T-helper 1 cell treated with Interleukin-12 subunit alpha and Interleukin-12 subunit beta and Interleukin-4 antibody, amounts not matched to agents 30 μg/mL and 1 μg/mL, for 36 hours (primary cell): ENCODE data around the gene AANAT.
"Not testable (repeated sequence)": the region's sequence is repeated elsewhere in the genome, so short reads cannot be mapped to it uniquely, and the experiment has no call there.

ENCODE experiments used
- H3K27ac Mint-ChIP-seq: one replicate; pipeline ENCODE4 v1.8.0; 2021; ENCODE audit warnings: mild to moderate bottlenecking, mixed read lengths
- H3K27me3 Mint-ChIP-seq: one replicate; pipeline ENCODE4 v1.8.0; 2021; ENCODE audit warnings: low read depth, mixed read lengths
- H3K36me3 Mint-ChIP-seq: one replicate; pipeline ENCODE4 v1.8.0; 2021; ENCODE audit warnings: low read depth, mixed read lengths
- H3K4me1 Mint-ChIP-seq: one replicate; pipeline ENCODE4 v1.8.0; 2021; ENCODE audit warnings: low read depth, mixed read lengths
- H3K4me3 Mint-ChIP-seq: one replicate; pipeline ENCODE4 v1.8.0; 2021; ENCODE audit warnings: mild to moderate bottlenecking, moderate library complexity, mixed read lengths
- H3K9me3 Mint-ChIP-seq: one replicate; pipeline ENCODE4 v1.8.0; 2021; ENCODE audit warnings: mixed read lengths

The AANAT gene

DNA sequence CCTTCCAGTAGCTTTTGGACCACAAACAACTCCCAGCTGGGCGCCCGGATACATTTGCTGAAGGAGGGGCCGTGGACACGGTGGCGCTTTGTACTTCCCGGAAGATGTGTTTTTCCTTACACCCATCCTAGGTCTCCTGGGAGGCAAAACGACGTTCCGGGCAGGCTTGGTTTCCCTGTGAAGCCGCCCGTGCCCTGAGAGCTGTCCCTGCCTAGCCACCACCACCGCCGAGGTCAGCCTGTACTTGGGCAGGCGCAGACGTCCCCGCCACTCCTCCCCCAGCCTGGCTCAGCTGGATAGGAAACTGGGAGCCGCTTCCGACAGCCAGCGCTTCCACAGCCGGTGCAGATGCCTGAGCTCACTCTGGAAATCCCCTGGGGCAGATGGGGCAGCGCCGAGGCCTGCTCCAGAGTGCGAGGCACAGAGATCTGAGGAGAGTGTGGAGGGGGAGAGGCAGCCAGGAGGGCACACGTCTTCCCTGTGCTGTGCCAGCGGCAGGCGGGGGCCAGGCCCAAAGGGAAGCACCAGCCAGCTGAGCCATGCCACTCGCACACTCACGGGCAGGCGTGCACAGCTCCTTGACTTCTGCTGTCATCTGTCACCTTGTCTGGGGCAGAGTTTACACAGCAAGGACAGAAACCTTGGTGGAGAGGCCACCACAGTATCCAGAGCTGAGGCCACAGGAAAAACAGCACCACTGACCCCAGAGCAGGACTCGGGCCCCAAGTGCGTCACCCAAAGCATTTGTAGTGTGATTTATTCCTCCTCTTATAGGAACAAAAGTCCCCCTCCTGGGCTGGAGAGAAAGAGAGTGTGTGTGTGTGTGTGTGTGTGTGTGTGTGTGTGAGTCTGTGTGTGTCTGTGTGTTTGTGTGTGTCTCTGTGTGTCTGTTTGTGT is 30.8 kb downstream of the AANAT start:
- H3K4me3 Mint-ChIP-seq = peak overlapping the region; percentile 91
- peaks cover 56% of the 10 kb centered on the region for H3K4me1 Mint-ChIP-seq
- peaks cover 9% of the 10 kb centered on the region for H3K36me3 Mint-ChIP-seq
- H3K9me3 Mint-ChIP-seq = no peaks in the 10 kb centered on the region
- no peaks in the 10 kb centered on the region for H3K27me3 Mint-ChIP-seq
- peak overlapping the region; percentile 16 for H3K27ac Mint-ChIP-seq

DNA sequence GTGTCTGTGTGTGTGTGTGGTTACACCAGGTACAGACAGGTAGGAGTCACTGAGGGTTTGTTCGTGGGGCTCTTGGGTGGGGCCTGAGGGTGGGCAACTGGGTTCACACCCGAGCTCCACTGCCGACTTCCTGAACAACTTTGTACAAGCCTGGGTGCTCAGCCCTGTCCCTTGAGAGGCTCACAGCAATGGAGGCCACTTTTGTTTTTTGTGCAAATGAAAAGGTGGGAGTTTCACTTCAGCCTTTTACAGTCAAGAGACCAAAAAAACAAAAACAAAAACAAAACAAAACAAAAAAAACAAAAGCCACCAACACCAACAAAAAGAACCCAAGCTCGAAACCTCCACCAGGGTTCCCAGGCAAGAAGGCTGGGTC is 31.5 kb downstream of the AANAT start:
- Mint-ChIP-seq H3K36me3 (peaks cover 9% of the 10 kb centered on the region), H3K9me3 (no peaks in the 10 kb centered on the region), H3K4me1 (peaks cover 51% of the 10 kb centered on the region)

GRCh38 chr17:76499267-76499667 is 31.9 kb downstream of the AANAT start:
- no peaks in the 10 kb centered on the region for H3K27me3 Mint-ChIP-seq
- H3K9me3 Mint-ChIP-seq = no peaks in the 10 kb centered on the region
- H3K4me3 Mint-ChIP-seq = peak overlapping the region; percentile 91
- peaks cover 9% of the 10 kb centered on the region for H3K36me3 Mint-ChIP-seq
- H3K27ac Mint-ChIP-seq = peak overlapping the region; percentile 66
- peaks cover 49% of the 10 kb centered on the region for H3K4me1 Mint-ChIP-seq

More for the DNA sequence above, 31.5 kb downstream of the AANAT start:
- Mint-ChIP-seq H3K27me3 (no peaks in the 10 kb centered on the region), H3K27ac (peak overlapping the region; percentile 66), H3K4me3 (peak overlapping the region; percentile 91)

DNA sequence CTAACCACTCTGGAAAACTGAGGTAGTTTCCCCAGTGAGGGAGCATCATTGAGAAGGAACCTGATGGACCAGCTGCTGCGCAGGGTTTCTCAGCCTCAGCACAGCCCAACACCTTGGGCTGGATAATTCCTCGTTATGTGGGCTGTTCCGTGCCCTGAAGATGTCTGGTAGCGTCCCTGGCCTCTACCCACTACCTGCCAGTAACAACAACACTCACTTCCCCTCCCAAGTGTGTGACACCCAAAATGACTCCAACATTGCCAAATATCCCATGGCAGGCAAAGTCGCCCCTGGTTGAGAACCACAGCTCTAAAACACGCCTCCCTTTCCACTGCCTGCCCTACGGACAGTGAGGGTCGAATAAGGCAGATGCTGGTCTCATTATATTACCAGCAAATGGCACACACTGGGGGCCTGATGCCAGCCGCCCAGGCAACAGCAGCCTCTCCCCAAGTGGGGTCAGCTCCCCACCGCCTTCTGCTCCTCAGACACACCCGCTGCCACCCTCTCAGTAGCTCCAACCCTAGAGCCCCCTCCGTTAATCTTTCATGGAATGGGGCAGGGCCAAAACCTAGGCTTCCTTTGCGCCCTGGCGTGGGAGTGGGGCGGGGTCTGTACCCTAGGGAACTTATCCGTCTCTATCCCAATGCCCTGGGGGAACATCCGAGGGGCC is 32.8 kb downstream of the AANAT start:
- H3K4me3 Mint-ChIP-seq = peak overlapping the region; percentile 91
- H3K4me1 Mint-ChIP-seq = peaks cover 45% of the 10 kb centered on the region
- H3K27ac Mint-ChIP-seq = peak overlapping the region; percentile 68
- no peaks in the 10 kb centered on the region for H3K9me3 Mint-ChIP-seq
- H3K27me3 Mint-ChIP-seq = no peaks in the 10 kb centered on the region
- peaks cover 9% of the 10 kb centered on the region for H3K36me3 Mint-ChIP-seq

DNA sequence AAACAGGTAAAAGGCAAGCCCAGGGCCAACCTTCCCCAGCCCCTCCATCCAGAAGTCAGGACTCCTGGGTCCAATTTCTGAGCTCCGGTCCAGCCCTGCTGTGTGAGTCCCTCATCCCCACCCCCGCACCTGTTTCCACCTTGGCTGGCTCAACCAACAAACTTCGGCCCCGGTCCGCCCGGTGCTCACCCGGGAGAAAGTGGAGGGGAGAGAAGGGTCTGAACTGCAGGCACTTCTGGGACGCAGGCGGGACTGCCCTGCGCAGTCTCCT is 33.3 kb downstream of the AANAT start:
- Mint-ChIP-seq H3K27me3 (no peaks in the 10 kb centered on the region), H3K27ac (peak overlapping the region; percentile 20), H3K4me1 (peaks cover 45% of the 10 kb centered on the region), H3K36me3 (peaks cover 9% of the 10 kb centered on the region), H3K9me3 (no peaks in the 10 kb centered on the region), H3K4me3 (peak overlapping the region; percentile 91)

DNA sequence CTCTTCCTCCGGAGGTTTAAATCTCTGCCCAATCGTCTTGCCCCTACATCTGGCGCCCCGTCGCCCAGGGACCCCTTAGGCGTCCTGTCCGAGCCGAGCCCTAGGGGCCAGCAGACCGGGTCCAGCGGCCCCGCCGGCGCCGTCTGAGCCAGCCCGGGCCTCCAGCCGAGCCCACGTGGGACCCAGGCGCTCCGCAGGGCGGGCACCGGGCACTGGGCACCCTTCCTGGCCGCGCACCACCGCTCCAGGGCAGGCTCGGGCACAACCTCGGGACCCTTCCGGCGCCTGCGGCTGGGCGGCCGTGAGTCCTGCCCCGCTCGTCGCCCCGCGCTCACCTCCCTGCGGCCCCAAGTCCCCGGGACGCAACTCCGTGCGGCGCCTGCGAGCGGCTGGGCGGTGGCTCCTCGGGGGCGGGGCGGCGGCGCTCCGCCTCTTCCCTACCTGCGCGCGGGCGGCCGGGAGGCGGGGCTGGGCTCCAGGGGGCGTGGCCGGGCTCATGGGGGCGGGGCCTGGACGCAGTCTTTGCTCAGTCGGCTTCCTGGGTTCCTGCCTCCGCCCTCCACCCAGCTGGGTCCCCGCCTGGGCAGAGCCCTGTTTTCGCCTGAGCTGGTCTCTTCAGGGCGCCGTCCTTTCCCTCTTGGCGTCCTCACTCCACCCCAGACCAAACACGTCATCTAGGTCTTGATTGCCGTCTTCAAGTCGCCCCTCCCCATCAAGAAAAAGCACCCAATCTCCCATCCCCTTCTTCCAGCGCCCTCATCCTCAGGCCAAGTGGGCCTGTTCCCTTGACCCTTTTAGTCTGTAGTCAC is 33.8 kb downstream of the AANAT start, which contains the start of gene RHBDF2:
TSS of gene RHBDF2 (minus strand) at position 406 of the 809 bp plus-strand sequence. CDS start 19,899 bp downstream, outside the sequence.
- H3K9me3 Mint-ChIP-seq = no peaks in the 10 kb centered on the region
- H3K4me1 Mint-ChIP-seq = peaks cover 46% of the 10 kb centered on the region
- peaks cover 4% of the 10 kb centered on the region for H3K36me3 Mint-ChIP-seq
- peak within 1 kb of the TSS; percentile 97 for H3K27ac Mint-ChIP-seq
- peak within 1 kb of the TSS; percentile 91 for H3K4me3 Mint-ChIP-seq
- H3K27me3 Mint-ChIP-seq = no peaks in the 10 kb centered on the region

- Mint-ChIP-seq H3K9me3 (no peaks in the 10 kb centered on the region), H3K4me3 (peak overlapping the region; percentile 70), H3K36me3 (peaks cover 4% of the 10 kb centered on the region), H3K4me1 (peaks cover 43% of the 10 kb centered on the region), H3K27me3 (no peaks in the 10 kb centered on the region), H3K27ac (peak overlapping the region; percentile 97)
Observed at GRCh38 chr17:76501827-76502307, 34.5 kb downstream of the AANAT start.

DNA sequence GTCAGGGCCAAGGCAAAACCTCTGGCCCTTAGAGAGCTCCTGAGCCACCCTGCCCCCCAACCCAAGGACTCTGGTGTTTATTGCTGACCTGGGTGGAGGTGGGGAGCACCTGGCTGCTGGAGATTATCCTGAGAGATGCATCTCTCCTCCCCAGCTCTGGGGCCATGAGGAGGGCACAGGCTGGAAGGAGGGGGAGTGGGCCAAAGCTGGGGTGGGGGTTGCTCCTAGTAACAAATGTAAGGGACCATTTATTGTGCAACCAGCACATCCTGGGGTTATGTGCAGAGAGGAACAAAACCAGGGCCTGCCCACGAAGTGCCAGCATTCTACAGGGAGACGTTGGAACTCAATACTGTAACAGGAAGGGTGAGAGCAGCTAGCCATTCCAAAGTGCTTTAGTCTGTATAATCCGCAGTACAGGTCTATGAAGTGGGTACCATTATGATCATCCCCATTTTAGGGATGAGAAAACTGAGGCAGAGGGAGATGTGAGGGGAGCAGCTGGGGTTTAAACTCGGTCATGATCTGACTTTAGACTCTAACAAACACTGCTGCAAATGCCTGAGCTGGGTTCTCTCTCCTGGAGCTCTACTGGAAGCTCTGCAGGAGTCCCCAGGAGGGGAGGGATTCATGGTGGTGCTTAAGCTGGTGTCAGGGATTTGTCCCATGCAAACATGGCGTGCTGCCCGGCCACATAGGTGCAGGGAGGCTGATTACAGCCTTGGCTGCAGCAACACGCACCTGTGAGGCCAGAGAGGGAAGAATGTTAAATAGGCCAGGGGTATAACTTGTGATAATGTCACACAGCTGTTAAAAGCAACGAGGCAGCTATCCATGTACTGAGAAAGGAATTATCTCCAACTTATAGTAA is 35.2 kb downstream of the AANAT start:
- H3K27me3 Mint-ChIP-seq = peaks cover under 1% of the 10 kb centered on the region
- H3K27ac Mint-ChIP-seq = peak overlapping the region; percentile 19
- peaks cover 40% of the 10 kb centered on the region for H3K4me1 Mint-ChIP-seq
- H3K9me3 Mint-ChIP-seq = no peaks in the 10 kb centered on the region
- H3K4me3 Mint-ChIP-seq = no peak overlapping the region
- peaks cover 2% of the 10 kb centered on the region for H3K36me3 Mint-ChIP-seq

DNA sequence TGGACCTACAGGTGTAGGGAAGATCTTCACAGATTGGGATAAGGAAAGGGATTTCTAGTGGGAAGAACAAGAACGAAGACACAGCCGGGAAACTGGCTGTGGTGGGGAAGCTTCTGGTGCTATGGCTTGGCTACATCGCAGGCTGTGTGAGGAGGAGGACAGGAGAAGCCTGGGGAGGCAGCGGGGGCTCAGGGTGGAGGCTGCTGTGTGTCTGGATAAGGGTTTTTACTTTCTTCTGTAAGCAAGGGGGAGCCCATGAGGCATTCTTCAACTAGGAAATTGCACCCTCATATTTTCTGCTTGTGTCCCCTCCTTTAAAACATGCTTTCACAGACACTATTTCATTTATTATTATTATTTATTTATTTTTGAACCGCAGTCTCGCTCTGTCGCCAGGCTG is 36.7 kb downstream of the AANAT start:
- Mint-ChIP-seq H3K4me1 (peaks cover 39% of the 10 kb centered on the region), H3K36me3 (peaks cover 2% of the 10 kb centered on the region), H3K9me3 (no peaks in the 10 kb centered on the region), H3K4me3 (no peak overlapping the region), H3K27ac (no peak overlapping the region), H3K27me3 (peaks cover 9% of the 10 kb centered on the region)

GRCh38 chr17:76506408-76507345 is 39.3 kb downstream of the AANAT start:
- Mint-ChIP-seq H3K4me1 (peaks cover 37% of the 10 kb centered on the region), H3K4me3 (no peak overlapping the region), H3K9me3 (no peaks in the 10 kb centered on the region), H3K27ac (no peak overlapping the region), H3K27me3 (peaks cover 9% of the 10 kb centered on the region), H3K36me3 (no peaks in the 10 kb centered on the region)

GRCh38 chr17:76508472-76509063 is 41.2 kb downstream of the AANAT start:
- H3K9me3 Mint-ChIP-seq, H3K4me3 Mint-ChIP-seq, H3K27me3 Mint-ChIP-seq, H3K36me3 Mint-ChIP-seq: not testable (repeated sequence)
- peaks cover 39% of the 10 kb centered on the region for H3K4me1 Mint-ChIP-seq
- peak overlapping the region; percentile 0 for H3K27ac Mint-ChIP-seq

DNA sequence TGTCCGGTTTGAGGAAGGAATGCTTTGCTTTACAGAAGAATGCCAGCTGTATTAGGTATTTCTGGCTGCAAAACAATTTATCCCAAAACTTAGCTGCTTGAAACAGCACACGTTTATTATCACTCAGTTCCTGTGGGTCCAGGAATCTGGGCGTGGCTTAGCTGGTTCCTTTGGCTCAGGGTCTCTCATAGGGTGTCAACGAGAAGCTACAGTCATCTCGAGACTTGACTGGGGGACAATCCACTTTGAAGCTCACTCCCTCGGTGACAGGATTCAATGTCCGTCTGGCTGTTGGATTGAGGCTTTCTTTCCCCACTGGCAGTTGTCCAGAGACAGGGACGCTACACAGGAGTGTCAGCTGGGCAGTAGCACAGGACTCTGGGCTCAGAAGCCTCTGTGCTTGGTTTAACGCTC is 43.4 kb downstream of the AANAT start:
- Mint-ChIP-seq H3K27ac (peak overlapping the region; percentile 35), H3K4me3 (no peak overlapping the region), H3K9me3 (no peaks in the 10 kb centered on the region), H3K27me3 (peaks cover 9% of the 10 kb centered on the region), H3K36me3 (no peaks in the 10 kb centered on the region), H3K4me1 (peaks cover 56% of the 10 kb centered on the region)
